ENCODE results near the gene RYR1. TPM values are rescaled to one million over a fixed set of nuclear protein-coding genes. Genes with fewer than 3 reads are reported as not detected.
"Not testable (repeated sequence)": the region's sequence is repeated elsewhere in the genome, so short reads cannot be mapped to it uniquely, and the experiment has no call there.

RYR1 gene
- total and polyA plus RNA-seq, 2 of the 8 experiments (the other 6 are each of a cell fraction or from before 2014, with no cell fraction given): 5.8 to 11.8 TPM

- not testable (repeated sequence) for H3K4me2 ChIP-seq (ENCODE audit: insufficient read depth in 1 of 2, low read depth in 2 of 2, low read length in 2 of 2); H4K5ac ChIP-seq (ENCODE audit: insufficient read length, low read depth, low read length); H4K8ac ChIP-seq (ENCODE audit: extremely low read depth, insufficient read depth, low read length); H3K36me3 ChIP-seq (ENCODE audit: control insufficient read depth in 2 of 4, insufficient read depth in 4 of 4, low read length in 3 of 4); H3K27ac ChIP-seq (ENCODE audit: low read depth, low read length); H2BK20ac ChIP-seq (ENCODE audit: low read length); FAIRE-seq; H2BK15ac ChIP-seq (ENCODE audit: low read length); H3K4me1 ChIP-seq (replicated peaks in 1 of 4; ENCODE audit: control insufficient read depth in 3 of 4, insufficient read depth in 4 of 4, low read length in 3 of 4); H3K23me2 ChIP-seq (ENCODE audit: low read depth, low read length); H2BK12ac ChIP-seq (ENCODE audit: low read depth, low read length); H3K18ac ChIP-seq (ENCODE audit: extremely low read depth, low read length); H2AK5ac ChIP-seq (ENCODE audit: low read depth, low read length); H2AFZ ChIP-seq (ENCODE audit: low read length); H3K14ac ChIP-seq (ENCODE audit: insufficient read length); DNase-seq (ENCODE audit: low read depth in 1 of 2, low spot score in 2 of 2); H3K4ac ChIP-seq (replicated peaks; ENCODE audit: insufficient read length, low read depth, low read length); H3K23ac ChIP-seq (ENCODE audit: insufficient read length); H4K91ac ChIP-seq (replicated peaks; ENCODE audit: insufficient read length, low read length); H3K9ac ChIP-seq (replicated peaks in 1 of 4; ENCODE audit: extremely low read depth in 1 of 4, low read depth in 3 of 4, low read length in 3 of 4); H3K27me3 ChIP-seq (replicated peaks in 1 of 4; ENCODE audit: control insufficient read depth in 3 of 4, extremely low read depth in 1 of 4, insufficient read depth in 3 of 4, low read length in 3 of 4); H4K20me1 ChIP-seq (replicated peaks in 1 of 2; ENCODE audit: control insufficient read depth in 1 of 2, insufficient read depth in 2 of 2, low read length in 2 of 2); H3K4me3 ChIP-seq (ENCODE audit: extremely low read depth in 1 of 4, insufficient read depth in 2 of 4, low read depth in 3 of 4, low read length in 4 of 4); H3K79me1 ChIP-seq (ENCODE audit: low read depth, low read length); H2BK120ac ChIP-seq (replicated peaks; ENCODE audit: low read depth, low read length); H3K79me2 ChIP-seq (ENCODE audit: control insufficient read depth in 1 of 2, insufficient read depth in 2 of 2, low read length in 2 of 2); H3K56ac ChIP-seq (replicated peaks; ENCODE audit: insufficient read length, low read depth, low read length); H2BK5ac ChIP-seq (ENCODE audit: low read depth, low read length); H3K9me3 ChIP-seq (ENCODE audit: insufficient read depth in 2 of 2, low read depth in 1 of 2, low read length in 1 of 2)
- ChIA-PET POLR2A (ENCODE audit: partially characterized antibody) (interaction anchor here (0.6 to 1.1 kb wide), 5 partner anchors 10 to 80 kb away, joined by 3 to 4 read pairs (median 3); partner anchors contain the start of genes GGN and SPRED3), CTCF (ENCODE audit: partially characterized antibody) (interaction anchor here (0.9 to 5.7 kb wide), 4 partner anchors 9 to 270 kb away, joined by 3 to 32 read pairs (median 4); partner anchors contain the start of gene FAM98C)
- WGBS, 2 experiments (ENCODE audit: extremely low coverage in 1 of 2, insufficient coverage in 1 of 2, insufficient read length in 1 of 2, insufficient replicate concordance in 2 of 2, low coverage in 1 of 2, low lambda C conversion rate in 2 of 2, missing lambda C conversion rate in 1 of 2): 92% methylated on average over 5 of the region's 5 CpGs; no CpG with 5 or more reads in 1 of the 2 experiments
These were observed 21.6 kb upstream of the RYR1 start for GRCh38 chr19:38411898-38412297.
